GM18526 (cell line): ENCODE measurements around the gene UFD1.

ENCODE experiments used
- POLR2A ChIP-seq: IDR thresholded peaks from 3 replicates; pipeline ENCODE4 v1.6.1; 2011; ENCODE audit not compliant: insufficient read length; ENCODE audit errors: extremely low read depth

The UFD1 gene

DNA sequence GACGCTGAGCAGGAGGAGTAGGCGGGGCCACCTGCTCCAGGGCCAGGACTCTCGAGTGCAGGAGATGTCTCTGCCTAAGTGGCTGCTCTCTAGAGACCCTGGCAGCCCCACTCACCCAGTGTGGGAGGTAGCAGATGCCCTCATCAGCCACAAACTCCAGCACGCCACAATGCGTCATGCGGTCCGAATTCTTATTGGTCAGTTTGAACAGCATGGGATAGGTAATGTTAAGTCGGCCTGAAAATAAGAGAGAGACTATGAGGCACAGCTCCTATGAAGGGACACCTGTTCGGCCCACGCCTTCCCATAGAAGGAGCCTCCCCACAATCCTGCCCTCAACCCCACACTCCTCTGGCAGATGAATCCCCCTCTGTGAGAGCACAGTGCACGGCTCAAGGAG is 7.4 kb downstream of the UFD1 start:
- TF ChIP-seq POLR2A, result no peak

DNA sequence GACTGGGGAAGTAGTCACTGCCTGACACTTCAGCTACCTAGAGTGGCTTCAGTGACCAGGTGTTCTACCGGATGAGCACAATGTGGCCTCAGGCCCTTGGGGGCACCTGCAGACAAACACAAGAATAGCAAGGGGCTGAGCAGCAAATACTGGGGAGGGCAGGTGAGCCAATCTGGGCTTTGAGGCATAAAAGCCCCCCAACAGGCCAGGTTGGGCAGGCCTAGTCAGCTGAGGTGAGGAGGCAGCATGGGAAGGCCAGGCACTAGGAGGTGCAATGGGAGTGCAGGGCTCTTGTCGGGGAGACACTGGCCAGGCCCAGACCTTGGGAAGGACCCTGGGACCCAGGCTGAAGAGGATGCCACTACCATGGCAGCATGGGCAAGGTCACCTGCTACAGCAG is 9.0 kb downstream of the UFD1 start:
- TF ChIP-seq POLR2A, result no peak

DNA sequence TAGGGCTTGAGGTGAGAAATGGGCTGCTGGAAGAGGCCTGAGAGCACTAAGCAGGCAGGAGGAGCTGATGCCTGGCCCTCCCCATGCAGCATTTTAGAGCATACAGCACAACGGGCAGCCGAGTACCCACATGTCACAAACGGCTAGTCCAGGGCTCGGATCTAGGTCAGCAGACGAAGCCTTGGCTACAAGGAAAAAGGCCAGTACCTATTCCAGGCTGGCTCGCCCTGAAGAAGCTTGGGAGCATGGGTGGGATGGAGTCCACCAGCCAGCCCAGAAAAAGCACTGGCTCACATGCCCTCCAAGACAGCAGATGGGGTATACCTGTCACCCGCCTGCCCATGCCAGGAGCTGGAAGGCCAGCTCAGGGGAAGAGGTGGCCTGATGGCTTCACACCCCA is 9.6 kb downstream of the UFD1 start:
- no peak for TF ChIP-seq POLR2A

DNA sequence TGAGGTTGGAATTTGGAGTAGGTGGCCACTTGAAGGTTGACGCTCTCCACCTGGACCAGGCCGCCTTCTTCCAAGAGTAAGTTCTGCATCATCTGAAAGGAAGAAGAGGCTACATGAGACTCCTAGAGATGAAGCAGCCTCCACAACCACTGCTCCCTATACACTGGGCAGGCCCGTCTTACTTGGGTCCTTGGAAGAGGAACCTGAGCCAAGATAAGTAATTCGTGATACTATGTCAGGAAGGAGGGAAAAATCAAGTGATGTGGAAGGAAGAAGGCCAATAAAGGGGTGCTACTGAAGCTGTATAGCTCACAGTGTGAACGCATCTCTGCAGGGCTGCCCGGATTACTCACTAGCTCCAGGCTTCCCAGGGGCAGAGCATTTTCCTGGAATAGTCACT is 11.1 kb downstream of the UFD1 start:
- no peak for TF ChIP-seq POLR2A

DNA sequence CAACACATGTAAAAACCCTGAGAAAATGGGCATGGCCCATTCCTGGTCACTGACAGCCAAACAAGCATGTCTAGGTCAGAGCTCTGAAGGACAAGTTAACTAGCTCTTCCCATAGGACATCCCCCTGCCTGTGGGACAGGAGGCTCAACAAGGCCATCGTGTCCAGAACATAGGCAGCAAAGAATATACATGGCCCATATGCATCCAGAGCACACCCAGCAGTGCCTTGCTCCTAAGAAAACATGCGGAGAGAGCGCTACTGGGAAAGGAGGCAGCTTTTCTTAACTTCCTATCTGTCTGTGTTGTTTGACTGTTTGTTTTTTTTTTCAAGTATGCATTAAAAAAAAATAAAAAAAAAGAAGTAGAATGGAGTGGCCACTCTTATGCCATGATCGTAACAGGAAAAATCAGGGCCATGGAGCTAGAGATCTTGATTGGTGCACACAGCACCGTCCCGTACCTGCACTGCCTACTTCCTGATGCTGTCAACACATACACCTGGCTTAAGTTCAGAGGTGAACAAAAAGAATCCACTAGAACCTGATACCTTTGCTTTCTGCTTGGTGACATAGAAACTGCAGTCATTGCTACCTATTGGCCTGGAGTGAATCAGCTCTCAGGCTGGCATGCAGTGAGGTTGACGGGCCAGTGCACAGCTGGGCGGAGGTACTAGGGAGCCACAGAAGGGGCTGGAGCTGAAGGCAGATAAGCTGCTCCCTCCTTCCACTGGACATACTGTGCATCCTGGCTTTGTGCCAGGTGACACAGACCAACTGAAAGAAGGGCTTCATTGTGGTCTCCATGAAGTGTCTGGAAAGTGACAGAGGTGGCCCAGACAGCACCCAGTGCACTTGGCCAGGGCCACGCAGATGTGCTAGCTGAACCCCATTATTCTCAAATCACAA is 11.9 kb downstream of the UFD1 start:
- no peak for TF ChIP-seq POLR2A

DNA sequence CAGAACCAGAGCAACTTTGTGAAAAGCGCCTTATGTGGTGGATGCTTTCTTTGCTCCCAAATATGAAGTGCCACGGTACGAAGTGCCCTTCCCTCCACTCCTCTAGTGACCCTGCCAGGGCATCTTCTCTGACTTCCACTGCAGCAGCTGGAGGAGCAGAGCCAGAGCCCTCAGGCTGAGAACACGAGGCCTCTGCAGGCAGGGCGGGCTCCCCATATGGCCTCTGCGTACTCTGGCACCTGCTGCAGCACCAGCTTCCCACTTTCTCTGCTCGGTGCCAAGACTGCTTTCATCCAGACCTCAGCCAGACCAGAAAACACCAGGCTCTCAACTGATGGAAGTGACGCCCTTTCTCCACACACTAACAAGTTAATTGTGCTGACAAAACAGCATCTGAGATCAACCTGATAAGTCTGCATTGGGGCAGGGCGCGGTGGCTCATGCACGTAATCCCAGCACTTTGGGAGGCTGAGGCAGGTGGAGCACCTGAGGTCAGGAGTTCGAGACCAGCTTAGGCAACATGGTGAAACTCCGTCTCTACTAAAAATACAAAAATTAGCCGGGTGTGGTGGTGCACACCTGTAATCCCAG is 12.8 kb downstream of the UFD1 start:
- no peak for TF ChIP-seq POLR2A

DNA sequence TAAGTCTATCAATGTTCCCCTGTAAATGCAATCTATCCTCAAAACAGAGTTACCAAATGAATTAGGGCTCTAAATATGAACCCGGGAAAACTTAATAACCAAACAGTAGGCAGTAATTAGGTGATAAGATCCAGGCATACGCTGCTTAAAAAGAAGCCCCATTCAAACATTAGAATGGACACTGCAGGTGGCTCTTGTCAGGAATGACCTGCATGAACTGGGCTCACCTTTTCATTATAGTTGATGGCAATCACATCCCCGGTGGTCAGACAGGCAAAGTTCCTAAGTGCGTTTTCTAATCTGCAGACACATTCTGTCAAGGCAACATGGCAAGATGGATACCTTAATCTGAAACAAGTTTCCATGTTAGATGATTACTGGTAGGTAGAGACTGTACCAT is 14.0 kb downstream of the UFD1 start:
- no peak for TF ChIP-seq POLR2A

DNA sequence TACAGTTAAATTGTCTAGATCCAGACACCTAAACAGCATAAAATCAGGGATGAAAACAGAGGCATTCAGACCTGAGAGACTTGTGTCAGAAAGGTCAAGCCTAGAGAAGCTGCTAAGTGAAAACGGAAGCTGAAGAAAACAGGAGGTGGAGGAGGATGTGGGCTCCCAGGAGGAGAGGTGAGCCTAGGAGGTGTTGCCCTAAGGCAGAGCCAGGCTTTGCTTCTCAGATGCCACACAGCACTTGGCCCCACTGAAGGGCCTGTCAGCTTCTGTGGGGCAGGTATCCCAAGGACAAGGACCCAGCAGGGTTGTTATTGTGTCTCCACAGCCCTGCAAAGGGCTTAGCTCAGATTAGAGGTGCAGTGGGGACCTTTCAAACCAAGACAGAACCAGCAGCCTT is 14.4 kb downstream of the UFD1 start:
- TF ChIP-seq POLR2A, result no peak

DNA sequence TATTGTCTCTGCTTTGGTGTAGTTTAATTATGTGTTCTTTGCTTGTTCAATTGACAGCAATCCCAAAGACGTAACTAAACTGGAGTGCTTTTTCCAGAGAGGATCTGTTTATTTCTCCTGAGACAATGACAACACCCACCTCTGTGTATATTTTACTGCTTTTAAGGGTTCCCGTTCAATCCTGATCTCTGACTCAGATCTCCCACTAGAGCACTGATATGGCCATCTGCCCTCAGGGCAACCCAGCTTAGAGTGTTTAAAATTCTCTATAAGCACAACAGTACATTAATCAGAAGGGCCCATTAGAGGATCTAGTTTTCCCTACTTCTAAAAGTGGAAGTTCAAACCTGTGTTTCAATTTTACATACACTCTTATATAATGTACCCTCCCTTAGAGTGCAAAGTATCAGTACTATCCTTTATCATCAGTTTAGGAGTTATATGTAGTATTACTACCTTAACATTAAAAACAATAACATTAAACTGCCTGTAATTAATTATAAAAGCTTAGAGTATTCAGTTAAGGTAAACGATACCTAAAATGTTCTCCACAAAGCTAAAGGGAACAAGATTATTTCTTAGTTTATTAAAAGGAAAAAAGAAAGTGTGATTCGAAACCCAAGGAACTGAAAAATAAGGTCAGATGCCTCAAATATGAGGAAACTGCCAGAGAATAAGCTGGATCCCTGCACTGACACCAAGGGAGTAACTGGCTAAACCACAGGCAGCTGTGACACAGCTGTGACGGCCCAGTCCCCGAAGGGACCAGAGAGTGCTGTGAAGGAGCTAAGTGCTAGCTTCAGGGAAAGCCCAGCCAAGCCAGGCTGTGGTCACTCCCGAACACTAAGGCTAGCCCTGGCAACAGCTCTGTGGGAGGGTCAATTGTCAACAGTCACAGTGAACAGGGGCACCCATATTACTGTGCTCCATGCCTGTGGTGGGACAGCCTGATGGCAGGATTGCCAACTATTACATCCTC is 15.2 kb downstream of the UFD1 start:
- no peak for TF ChIP-seq POLR2A

DNA sequence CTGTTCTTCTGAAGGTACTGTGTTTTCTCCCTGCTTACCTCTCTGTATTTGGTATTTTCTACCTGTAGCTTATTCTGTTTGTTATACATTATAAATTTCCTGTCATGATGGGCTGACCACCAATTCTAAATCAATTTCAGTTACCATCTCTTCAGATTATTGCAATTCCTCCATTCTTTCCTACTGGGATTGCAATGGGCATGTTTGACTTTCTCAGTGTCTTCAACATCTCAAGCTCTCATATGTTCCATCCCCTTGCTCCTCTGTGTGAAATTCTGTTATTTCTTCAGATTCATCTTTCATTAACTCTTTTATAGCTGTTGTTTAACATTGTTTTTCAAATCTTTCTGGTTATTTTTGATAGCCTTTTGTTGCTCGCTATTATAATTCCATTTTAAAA is 16.0 kb downstream of the UFD1 start:
- no peak for TF ChIP-seq POLR2A

DNA sequence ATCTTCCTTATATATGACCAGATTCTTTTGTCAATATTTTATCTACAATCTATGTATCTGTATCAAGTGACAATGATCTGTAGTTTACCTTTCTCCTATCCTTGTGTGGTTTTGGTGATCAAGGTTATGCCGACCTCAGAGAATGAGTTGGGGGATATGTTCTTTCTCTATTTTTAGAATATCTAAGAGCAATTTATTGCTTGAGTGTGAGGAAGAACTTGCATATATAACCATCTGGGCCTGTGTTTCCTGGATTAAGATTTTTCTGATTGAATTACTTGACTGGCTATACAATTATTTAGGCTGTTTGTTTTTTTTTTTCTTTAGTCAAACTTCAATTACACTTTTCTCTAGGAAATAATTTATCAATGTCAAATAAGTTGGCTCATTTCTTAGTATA is 17.5 kb downstream of the UFD1 start:
- TF ChIP-seq POLR2A, result no peak

DNA sequence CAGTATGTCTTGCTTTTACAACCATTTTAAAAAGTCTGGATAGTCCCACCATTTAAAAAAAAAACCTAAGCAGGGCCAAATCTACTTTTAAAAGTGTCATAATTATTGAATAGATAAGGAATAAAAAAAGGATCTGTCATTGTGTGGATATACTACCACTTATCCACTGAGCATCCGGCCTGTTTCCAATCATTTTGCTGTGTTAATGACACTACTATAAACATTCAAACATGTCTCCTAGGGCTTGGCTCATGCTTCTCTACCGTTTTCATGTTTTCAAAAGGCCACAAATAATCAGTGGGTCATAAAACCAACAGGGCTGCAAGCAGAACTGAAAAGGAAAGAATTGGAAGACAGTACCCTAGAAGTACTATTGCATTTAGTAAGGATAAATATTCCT is 19.0 kb downstream of the UFD1 start:
- TF ChIP-seq POLR2A, result no peak

DNA sequence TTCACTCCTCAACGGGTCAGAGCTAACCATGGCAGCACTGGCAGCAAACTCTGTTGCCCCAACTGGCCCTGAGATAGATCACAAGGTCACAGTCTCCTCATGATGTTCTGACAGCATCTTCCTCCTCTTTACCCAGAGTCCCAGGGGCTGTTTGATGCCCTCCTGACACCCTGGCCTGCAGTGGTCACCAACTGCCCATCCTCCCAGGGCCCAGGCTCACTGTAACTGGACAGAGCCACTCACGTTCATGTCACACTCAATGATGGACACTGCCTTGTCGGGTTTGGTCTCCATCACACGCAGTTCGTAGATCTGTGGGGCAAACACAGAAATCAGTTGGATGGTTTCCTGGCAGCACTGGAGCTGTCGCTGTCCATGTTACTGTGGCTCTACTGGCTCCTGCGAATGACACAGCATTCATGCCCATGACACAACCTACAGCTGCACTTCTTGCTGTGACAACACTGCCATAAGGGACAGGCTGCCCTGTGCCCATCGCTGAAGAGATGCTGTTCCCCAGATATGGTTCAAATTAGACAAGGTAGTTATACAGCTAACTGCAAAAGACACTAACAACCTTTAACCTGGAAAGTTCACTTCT is 21.1 kb downstream of the UFD1 start:
- no peak for TF ChIP-seq POLR2A

DNA sequence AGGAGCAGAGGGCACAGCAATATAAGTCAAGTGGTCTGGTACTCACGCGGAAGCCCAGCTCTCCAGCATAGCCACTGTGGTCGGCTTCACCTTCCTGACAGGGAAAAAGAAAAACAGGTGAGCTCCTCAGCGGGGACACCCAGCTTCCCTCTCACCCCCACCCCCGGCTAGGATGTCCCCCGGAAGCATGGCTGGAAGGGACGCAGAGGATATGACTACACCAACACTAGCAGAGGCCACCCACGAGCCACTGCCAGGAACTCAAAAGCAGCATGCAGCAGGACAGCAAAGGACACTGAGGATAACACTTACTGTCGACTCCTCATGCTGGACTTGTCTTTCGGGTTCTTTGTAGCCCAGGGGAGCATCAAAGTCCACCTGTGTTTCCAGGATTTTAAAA is 22.5 kb downstream of the UFD1 start:
- TF ChIP-seq POLR2A, result no peak

DNA sequence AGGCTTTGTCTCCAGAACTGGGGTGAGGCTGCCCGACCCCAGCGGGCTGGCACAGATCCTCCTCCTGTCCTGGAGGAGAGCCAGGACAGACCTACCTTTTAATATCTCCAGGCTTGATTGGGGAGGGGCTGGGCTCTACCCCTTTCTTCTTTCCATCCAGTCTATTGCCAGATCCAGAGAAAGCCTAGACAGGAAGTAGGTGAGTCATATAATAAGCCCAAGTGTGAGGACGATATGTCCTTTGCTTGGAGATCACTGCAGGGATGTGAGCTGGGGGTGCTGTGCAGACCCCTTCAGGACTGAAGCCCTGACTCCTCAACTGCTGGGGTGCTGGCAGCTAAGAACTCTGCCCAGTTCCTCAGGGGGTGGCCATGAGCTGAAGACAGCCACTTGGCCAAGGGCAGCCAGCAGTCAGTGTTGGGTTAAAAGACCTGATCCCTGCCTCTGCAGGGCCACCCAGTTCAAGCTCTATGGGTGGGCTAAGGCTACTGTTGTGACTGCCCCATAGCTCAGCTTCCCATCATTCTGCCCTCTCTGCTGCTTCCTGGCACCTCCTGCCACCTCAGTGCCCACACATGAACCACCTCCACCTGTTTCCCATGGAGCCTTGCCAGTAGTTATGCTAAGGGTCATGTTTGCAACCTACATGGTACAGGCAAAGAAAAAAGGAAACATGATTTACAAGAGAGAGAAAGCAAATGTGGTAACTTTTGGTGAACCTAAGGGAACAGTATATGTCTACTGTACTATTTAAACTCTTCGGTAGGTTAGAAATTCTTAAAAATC is 23.2 kb downstream of the UFD1 start:
- no peak for TF ChIP-seq POLR2A

DNA sequence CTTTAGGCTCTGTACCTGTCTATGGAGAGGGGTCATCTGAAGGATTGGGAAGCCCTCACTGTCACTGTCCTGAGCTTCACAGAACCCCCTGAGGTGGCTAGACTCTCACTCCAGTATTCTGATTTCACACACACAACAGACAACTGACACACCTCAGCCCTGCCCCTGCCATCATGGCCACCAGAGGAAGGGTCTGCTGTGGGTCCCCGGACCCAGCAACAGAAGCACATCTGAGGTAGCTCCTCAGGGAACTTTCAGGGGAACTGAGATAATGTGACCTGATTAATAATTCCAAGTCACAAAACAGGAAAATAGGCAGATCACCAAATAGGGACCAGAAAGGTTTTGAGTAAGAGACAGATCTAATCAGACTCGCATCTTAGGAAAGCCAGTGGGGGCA is 24.0 kb downstream of the UFD1 start:
- TF ChIP-seq POLR2A, result no peak
